ENCODE results near the gene GANC.
A peak's percentile ranks its signal among the peaks of the same experiment; 100 is the strongest.

GANC gene

GRCh38 chr15:42352401-42352800 lies 79.4 kb downstream of the GANC start:
- no peak for DNase-seq

DNA sequence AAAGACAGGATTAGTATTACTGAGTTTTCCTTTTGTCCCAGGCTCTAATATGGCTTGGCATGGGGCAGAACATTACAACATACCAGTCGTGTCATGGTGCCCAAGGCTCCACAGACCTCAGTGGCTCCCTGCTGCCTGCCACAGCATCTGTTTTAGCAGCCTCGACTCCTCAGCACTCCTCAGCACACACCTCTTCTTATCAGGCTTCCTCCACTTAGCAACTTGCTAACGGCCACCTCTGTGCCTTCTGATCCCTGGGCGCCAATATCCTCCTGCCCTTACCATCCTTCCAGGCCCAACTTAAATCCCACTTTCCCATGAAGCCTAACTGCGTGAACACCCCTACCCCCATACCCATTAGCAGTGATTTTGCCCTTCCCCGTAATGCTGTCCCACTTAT lies 80.1 kb downstream of the GANC start:
- no peak for DNase-seq

DNA sequence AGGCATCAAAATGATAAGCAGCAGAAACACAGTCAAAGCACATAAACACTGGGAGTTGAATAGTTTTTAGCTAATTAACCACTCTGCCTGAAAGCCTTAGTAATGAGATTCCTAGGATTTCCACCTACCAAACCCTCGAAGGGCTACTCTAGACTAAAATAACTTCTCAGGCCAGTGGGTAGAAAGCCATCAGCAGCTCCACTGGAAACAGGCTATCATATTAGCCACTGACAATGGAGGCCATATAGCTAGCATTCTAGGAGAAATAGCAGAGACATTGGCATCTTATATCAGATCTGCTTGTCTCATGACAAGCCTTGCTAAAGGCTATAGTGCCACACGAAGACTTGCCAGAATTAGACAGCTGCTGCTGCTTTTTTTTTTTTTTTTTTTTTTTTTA lies 81.8 kb downstream of the GANC start:
- no peak for DNase-seq

DNA sequence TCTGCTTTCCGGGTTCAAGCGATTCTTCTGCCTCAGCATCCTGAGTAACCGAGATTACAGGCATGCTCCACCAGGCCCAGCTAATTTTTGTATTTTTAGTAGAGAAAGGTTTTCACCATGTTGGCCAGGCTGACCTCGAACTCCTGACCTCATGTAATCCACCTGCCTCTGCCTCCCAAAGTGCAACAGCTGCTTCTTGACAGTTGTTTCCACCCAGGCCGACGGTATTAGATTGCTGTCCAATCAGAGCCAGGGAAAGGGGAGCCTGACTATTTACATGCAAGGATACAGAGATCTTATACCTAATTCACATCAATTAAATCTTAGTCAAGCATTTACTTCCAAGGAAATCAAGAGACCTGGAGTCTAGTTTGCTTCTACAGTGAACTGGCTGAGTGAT lies 82.3 kb downstream of the GANC start:
- DNase-seq: no peak

GRCh38 chr15:42356851-42357250 lies 83.8 kb downstream of the GANC start:
- peak in 1 of 2 experiments; percentile 14 for DNase-seq

- no peak for DNase-seq
These were observed 85.1 kb downstream of the GANC start for GRCh38 chr15:42358141-42358540.

DNA sequence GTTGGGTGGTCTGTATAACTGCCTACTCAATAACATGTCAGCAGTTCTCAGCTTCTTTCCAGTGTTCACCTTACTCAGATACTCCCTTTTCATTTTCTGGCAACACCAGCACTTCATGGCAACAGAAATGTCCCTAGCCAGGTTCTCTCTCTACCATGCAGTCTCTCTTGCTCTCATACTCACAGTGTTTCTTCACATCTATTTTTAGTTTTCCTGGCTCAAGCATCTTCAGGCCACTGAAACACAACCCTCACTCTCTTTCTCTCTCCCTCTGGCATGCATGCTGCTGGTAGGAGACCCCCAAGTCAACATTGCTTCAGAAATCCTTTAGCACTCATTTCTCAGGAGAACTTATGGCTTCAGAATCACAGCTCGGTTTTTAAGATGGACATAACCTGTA lies 86.2 kb downstream of the GANC start, which contains the start of gene CAPN3:
TSS of gene CAPN3 (plus strand) at position 253 of the 400 bp plus-strand sequence. CDS start 305 bp downstream, outside the sequence.
- no peak for DNase-seq

GRCh38 chr15:42359985-42360384 lies 87.0 kb downstream of the GANC start:
- DNase-seq: no peak

DNA sequence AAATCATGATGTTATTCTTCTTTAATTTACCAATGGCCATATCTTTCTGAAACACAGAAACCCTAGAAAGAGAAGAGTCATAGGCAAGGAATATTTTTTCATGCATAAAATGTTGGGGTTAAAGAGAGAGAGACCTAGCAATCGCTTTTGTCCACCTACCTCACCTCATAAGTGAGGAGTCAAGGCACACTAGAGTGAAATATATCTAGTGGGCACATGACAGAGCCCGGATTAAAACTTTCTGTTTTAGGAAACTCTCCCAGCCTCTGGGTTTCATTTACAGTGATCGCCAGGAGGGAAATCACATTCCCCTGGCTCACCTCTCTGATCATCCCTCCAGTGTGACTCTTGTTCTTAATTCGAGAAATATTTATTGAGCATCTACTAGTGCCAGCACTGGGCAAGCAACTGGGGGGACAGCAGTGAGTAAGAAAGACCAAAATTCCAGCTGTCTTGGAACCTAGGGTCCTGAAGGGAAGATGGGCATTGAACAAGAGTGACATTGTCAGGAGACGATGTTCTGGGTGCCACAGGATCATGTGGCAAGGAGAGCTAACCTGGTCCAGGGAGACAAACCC lies 87.6 kb downstream of the GANC start:
- no peak for DNase-seq

DNA sequence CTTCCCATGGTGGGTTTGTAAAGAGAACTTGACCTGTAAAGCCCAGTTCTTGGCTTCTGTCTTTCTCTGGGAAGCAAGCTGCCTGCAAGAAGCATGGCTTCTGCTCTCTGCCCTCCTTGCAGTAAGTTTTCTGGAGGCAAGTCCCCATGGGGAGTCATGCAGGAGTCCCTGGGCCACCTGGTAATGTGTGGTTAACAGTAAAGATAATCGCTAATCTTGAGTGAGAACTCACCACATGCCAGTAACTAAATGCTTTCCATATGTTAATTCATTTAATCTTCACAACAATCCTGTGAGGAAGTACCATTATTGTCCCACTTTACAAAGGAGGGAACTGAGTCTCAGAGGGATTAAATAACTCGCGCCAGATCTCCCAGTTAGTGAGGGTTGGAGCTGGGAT lies 90.5 kb downstream of the GANC start:
- no peak for DNase-seq

GRCh38 chr15:42363942-42364341 lies 90.9 kb downstream of the GANC start:
- DNase-seq: no peak

GRCh38 chr15:42364529-42364928 lies 91.5 kb downstream of the GANC start:
- DNase-seq: no peak

- DNase-seq: no peak
These were observed 93.0 kb downstream of the GANC start for GRCh38 chr15:42365921-42366550.

- DNase-seq: no peak
These were observed 94.0 kb downstream of the GANC start for GRCh38 chr15:42367041-42367440.

GRCh38 chr15:42368096-42368495 lies 95.1 kb downstream of the GANC start:
- DNase-seq: no peak

DNA sequence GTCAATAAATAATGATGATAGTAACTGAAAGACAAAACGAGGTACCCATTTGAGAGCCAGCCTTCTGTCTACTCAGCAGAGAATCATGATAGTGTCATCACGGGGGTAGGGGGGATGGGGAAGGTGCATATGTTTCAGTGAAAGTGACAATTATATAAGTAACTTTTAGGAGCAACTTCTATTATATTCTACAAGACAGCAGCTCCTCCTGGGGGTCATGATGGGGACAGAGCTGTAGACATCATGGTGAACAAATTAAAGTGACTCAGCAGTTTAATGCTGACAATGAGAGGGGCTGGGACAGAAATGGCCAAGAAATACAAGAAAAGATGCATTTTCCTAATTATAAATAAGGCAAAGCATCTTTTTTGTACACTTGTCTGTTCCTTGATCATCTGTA lies 98.1 kb downstream of the GANC start:
- peak in 1 of 2 experiments; percentile 15 for DNase-seq

- DNase-seq: no peak
These were observed 100.3 kb downstream of the GANC start for GRCh38 chr15:42373274-42373673.

- DNase-seq: no peak
These were observed 100.9 kb downstream of the GANC start for GRCh38 chr15:42373936-42374335.

DNA sequence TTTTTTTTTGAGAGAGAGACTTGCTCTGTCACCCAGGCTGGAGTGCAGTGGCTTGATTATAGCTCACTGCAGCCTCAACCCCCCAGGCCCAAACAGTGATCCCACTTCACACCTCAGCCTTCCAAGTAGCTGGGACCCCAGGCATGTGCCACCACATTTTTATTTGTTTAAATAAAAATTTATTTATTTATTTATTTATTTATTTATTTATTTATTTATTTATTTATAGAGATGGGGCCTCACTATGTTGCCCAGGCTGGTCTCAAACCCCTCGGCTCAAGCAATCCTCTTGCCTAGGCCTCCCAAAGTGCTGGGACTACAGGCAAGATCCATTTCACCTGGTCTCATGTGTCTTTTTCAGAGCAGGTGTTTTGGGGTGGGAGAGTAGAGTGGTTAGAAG lies 101.8 kb downstream of the GANC start:
- DNase-seq: no peak

DNA sequence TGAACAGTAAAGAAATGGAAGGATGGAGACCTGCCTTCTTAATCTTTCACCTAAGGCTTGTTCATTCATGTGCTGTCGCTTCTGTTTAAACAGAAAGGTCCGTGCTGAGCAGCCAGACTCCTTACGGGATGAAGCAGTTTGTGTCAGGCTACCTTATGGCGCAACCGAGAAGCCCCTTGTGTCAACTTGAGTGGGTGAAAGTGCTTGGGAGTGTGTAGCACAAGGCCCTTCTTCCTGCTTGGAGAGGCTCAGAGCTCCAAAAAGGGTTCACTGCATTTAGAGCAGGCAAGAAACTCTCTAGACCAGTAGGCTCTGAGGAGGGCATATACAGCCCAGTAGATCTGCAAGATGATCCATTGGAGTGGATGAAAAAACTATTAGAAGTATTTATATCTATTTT lies 102.3 kb downstream of the GANC start:
- DNase-seq: no peak

GRCh38 chr15:42375941-42376340 lies 102.9 kb downstream of the GANC start:
- DNase-seq: no peak

DNA sequence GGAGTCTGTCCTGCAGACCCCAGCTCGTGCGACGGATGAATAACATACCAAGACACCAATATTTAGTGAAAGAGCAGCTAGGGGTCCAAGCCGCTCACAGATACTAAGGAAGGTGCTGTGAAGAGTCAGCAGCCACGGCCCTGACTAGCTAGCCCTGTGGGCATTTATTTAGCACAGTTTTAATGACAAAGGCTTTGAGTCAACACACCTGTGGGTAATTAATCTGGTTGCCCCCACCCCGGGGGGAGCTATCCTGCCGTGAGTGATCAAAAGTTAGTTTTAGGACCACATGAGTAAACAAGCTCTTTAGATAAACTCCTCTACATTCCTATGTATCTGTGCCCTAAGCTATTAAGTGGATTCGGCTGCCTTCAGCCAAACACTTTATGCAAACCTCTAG lies 105.0 kb downstream of the GANC start:
- DNase-seq: no peak

GRCh38 chr15:42384597-42384996 lies 111.6 kb downstream of the GANC start:
- DNase-seq: no peak

GRCh38 chr15:42385206-42385979 lies 112.4 kb downstream of the GANC start:
- peak; percentile 53 to 86 for DNase-seq

Data from NCI-H526 (cell line).